ENCODE results near the gene NSA2.

The NSA2 gene

DNA sequence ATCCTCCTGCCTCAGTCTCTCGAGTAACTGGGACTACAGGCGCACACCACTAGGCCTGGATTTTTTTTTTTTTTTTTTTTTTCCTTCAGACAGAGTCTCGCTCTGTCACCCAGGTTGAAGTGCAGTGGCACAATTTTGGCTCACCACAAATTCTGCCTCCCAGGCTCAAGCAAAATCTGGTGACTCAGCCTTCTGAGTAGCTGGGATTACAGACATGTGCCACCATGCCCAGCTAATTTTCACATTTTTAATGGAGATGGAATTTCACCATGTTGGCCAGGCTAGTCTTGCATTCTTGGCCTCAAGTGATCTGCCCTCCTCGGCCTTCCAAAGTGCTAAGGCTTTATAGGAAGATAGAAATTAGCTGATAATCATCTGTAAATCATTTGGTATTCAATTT is 43.9 kb downstream of the NSA2 start:
- in situ Hi-C loops (cut with MboI; ENCODE audit: low sequenced_read_pairs), result no loop called here

GRCh38 chr5:74816875-74817274 is 49.8 kb downstream of the NSA2 start:
- in situ Hi-C loops (cut with MboI; ENCODE audit: low sequenced_read_pairs), result no loop called here

DNA sequence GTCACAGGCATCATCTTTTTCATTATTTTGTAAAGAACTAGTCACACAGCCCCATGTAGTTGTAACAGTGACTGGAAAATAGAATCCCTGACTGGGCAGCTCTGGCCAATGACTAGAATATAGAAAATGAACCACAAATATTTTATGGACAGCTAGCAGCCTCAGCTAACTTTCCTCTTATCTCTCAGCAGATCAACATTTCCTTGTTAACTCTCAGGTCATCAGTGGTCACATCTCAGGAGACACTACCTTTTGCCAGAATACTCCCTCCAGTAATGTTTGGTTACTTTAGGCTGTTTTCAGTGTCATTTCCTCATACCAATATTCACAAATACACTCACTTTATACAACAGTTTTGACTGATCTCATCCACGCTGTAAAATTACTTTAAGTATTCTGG is 55.2 kb downstream of the NSA2 start:
- in situ Hi-C loops (cut with MboI; ENCODE audit: low sequenced_read_pairs), result no loop called here

DNA sequence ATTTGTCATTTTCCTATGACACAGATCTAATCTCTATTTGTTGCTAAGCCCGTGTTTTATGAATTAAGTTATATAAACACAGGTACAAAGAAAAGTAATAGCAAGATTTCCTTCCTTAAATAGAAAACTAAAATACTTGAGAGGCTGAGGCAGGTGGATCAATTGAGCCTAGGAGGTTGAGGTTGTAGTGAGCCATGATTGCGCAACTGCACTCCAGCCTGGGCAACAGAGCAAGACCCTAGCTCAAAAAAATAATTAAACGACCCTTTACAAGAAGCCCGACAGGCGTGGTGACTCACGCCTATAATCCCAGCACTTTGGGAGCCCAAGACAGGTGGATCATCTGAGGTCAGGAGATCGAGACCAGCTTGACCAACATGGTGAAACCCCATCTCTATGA is 62.4 kb downstream of the NSA2 start:
- in situ Hi-C loops (cut with MboI; ENCODE audit: low sequenced_read_pairs), result no loop called here

Measured in HL-60/S4 treated with phorbol 12-myristate 13-acetate at 8.2 ng/mL for 4 days and 3 days (cell line).